H1 (cell line): ENCODE measurements around the gene ZBTB22. TPM values are rescaled to one million over a fixed set of nuclear protein-coding genes. Genes with fewer than 3 reads are reported as not detected.

Experiments
- CTCF ChIA-PET: fragments of 300-600 bp; sonication (Branson Sonifier 250); formaldehyde crosslinking; loops from one replicate; lab custom pipeline; 2021; ENCODE audit not compliant: partially characterized antibody; lab: Charles Lee
- POLR2A ChIA-PET: fragments of 300-600 bp; sonication (Branson Sonifier 250); formaldehyde crosslinking; loops from one replicate; lab custom pipeline; 2021; ENCODE audit warnings: inconsistent platforms; ENCODE audit not compliant: partially characterized antibody; lab: Charles Lee
- DNase-seq, 2 experiments: peaks; one replicate each; pipeline versions ENCODE4 v3.0.0 to v3.0.0-alpha.2; 2010 to 2022; ENCODE audit warnings: low spot score in 2 of 2, low read depth in 1 of 2, mixed read lengths in 1 of 2
- FAIRE-seq: peaks from 2 replicates; lab custom pipeline; 2011; peaks lifted over from hg19 to GRCh38; lab: Jason Lieb, UNC
- H2AFZ ChIP-seq: 2 replicates; pipeline ENCODE4 v1.8.1; 2012; ENCODE audit warnings: low read length, inconsistent platforms
- H2AK5ac ChIP-seq: 2 replicates; pipeline ENCODE4 v1.6.1; 2013; ENCODE audit warnings: low read depth, low read length
- H2BK120ac ChIP-seq: replicated peaks from 2 replicates; pipeline ENCODE3; 2013; ENCODE audit warnings: low read depth, low read length, inconsistent platforms
- H2BK12ac ChIP-seq: 2 replicates; pipeline ENCODE4 v1.6.1; 2013; ENCODE audit warnings: low read depth, low read length
- H2BK15ac ChIP-seq: 2 replicates; pipeline ENCODE4 v1.6.1; 2013; ENCODE audit warnings: low read length
- H2BK20ac ChIP-seq: 2 replicates; pipeline ENCODE4 v1.6.1; 2013; ENCODE audit warnings: low read length
- H2BK5ac ChIP-seq: 2 replicates; pipeline ENCODE4 v1.6.1; 2013; ENCODE audit warnings: low read depth, low read length
- H3K14ac ChIP-seq: 2 replicates; pipeline ENCODE4 v1.6.1; 2013; ENCODE audit warnings: inconsistent platforms; ENCODE audit not compliant: insufficient read length
- H3K18ac ChIP-seq: 2 replicates; pipeline ENCODE4 v1.6.1; 2013; ENCODE audit warnings: low read length; ENCODE audit errors: extremely low read depth
- H3K23ac ChIP-seq: 2 replicates; pipeline ENCODE4 v1.6.1; 2013; ENCODE audit warnings: inconsistent platforms; ENCODE audit not compliant: insufficient read length
- H3K23me2 ChIP-seq: 2 replicates; pipeline ENCODE4 v1.6.1; 2013; ENCODE audit warnings: low read depth, low read length
- H3K27ac ChIP-seq: 2 replicates; pipeline ENCODE4 v1.6.1; 2011; ENCODE audit warnings: low read depth, low read length, inconsistent platforms
- H3K27me3 ChIP-seq, 4 experiments: replicated peaks in 1 of 4; 1 replicate in 1 of 4; 2 replicates in 3 of 4; pipeline versions ENCODE4 v1.6.1 to v1.8.1; 2011 to 2013; ENCODE audit warnings: low read length in 3 of 4, mild to moderate bottlenecking in 3 of 4, inconsistent platforms in 2 of 4, mixed read lengths in 2 of 4, moderate library complexity in 1 of 4; ENCODE audit not compliant: control insufficient read depth in 3 of 4, insufficient read depth in 3 of 4; ENCODE audit errors: extremely low read depth in 1 of 4
- H3K36me3 ChIP-seq, 4 experiments: 2 replicates each; pipeline versions ENCODE4 v1.6.1 to v1.8.1; 2011 to 2013; ENCODE audit warnings: mild to moderate bottlenecking in 4 of 4, low read length in 3 of 4, moderate library complexity in 2 of 4, control low read depth in 1 of 4, inconsistent platforms in 1 of 4; ENCODE audit not compliant: insufficient read depth in 4 of 4, control insufficient read depth in 2 of 4
- H3K4ac ChIP-seq: replicated peaks from 2 replicates; pipeline ENCODE3; 2013; ENCODE audit warnings: low read length, low read depth, mixed read lengths, inconsistent platforms; ENCODE audit not compliant: insufficient read length
- H3K4me1 ChIP-seq, 4 experiments: replicated peaks in 1 of 4; 1 replicate in 1 of 4; 2 replicates in 3 of 4; pipeline versions ENCODE4 v1.6.1 to v1.8.1; 2011 to 2013; ENCODE audit warnings: low read length in 3 of 4, inconsistent platforms in 2 of 4, mixed read lengths in 1 of 4; ENCODE audit not compliant: insufficient read depth in 4 of 4, control insufficient read depth in 3 of 4
- H3K4me2 ChIP-seq, 2 experiments: 2 replicates each; pipeline versions ENCODE4 v1.6.1 to v1.8.1; 2011 to 2013; ENCODE audit warnings: low read depth in 2 of 2, low read length in 2 of 2, control low read depth in 1 of 2, inconsistent platforms in 1 of 2, mild to moderate bottlenecking in 1 of 2; ENCODE audit not compliant: insufficient read depth in 1 of 2
- H3K4me3 ChIP-seq, 4 experiments: fragments of 200-600, 300-600 bp in 1 of 4; sonication (generic), shearing (Covaris generic), sonication (Bioruptor Twin) in 1 of 4; 2 replicates each; pipeline versions ENCODE4 v1.5.1 to v1.8.1; 2011 to 2016; ENCODE audit warnings: low read length in 4 of 4, low read depth in 3 of 4, control low read depth in 2 of 4, inconsistent platforms in 2 of 4, mild to moderate bottlenecking in 2 of 4, mixed read lengths in 1 of 4, moderate library complexity in 1 of 4; ENCODE audit not compliant: insufficient read depth in 2 of 4; ENCODE audit errors: extremely low read depth in 1 of 4
- H3K56ac ChIP-seq: replicated peaks from 2 replicates; pipeline ENCODE3; 2013; ENCODE audit warnings: low read depth, mild to moderate bottlenecking, mixed read lengths, low read length, inconsistent platforms; ENCODE audit not compliant: insufficient read length
- H3K79me1 ChIP-seq: 2 replicates; pipeline ENCODE4 v1.6.1; 2013; ENCODE audit warnings: low read depth, low read length, control low read depth
- H3K79me2 ChIP-seq, 2 experiments: 2 replicates each; pipeline versions ENCODE4 v1.6.1 to v1.8.1; 2012 to 2013; ENCODE audit warnings: low read length in 2 of 2, mild to moderate bottlenecking in 2 of 2, inconsistent platforms in 1 of 2; ENCODE audit not compliant: insufficient read depth in 2 of 2, control insufficient read depth in 1 of 2
- H3K9ac ChIP-seq, 4 experiments: replicated peaks in 1 of 4; 1 replicate in 1 of 4; 2 replicates in 3 of 4; pipeline versions ENCODE4 v1.6.1 to v1.8.1; 2011 to 2013; ENCODE audit warnings: low read depth in 3 of 4, low read length in 3 of 4, control low read depth in 2 of 4, mild to moderate bottlenecking in 2 of 4, moderate library complexity in 2 of 4, inconsistent platforms in 1 of 4; ENCODE audit errors: extremely low read depth in 1 of 4
- H3K9me3 ChIP-seq, 2 experiments: 2 replicates each; pipeline versions ENCODE4 v1.6.1 to v1.8.1; 2012 to 2013; ENCODE audit warnings: mild to moderate bottlenecking in 2 of 2, moderate library complexity in 2 of 2, control low read depth in 1 of 2, inconsistent platforms in 1 of 2, low read depth in 1 of 2, low read length in 1 of 2, mixed read lengths in 1 of 2; ENCODE audit not compliant: insufficient read depth in 2 of 2
- H4K20me1 ChIP-seq, 2 experiments: replicated peaks in 1 of 2; 2 replicates each; pipeline versions ENCODE3 to v1.8.1; 2011 to 2013; ENCODE audit warnings: inconsistent platforms in 2 of 2, low read length in 2 of 2, mild to moderate bottlenecking in 1 of 2; ENCODE audit not compliant: insufficient read depth in 2 of 2, control insufficient read depth in 1 of 2
- H4K5ac ChIP-seq: 2 replicates; pipeline ENCODE4 v1.6.1; 2013; ENCODE audit warnings: low read length, low read depth, mixed read lengths, inconsistent platforms; ENCODE audit not compliant: insufficient read length
- H4K8ac ChIP-seq: 2 replicates; pipeline ENCODE4 v1.8.0; 2013; ENCODE audit warnings: mild to moderate bottlenecking, moderate library complexity, low read length, inconsistent platforms; ENCODE audit not compliant: insufficient read depth; ENCODE audit errors: extremely low read depth
- H4K91ac ChIP-seq: replicated peaks from 2 replicates; pipeline ENCODE3; 2013; ENCODE audit warnings: low read length, mixed read lengths, inconsistent platforms; ENCODE audit not compliant: insufficient read length
- E2F6 ChIP-seq: IDR thresholded peaks from 2 replicates; pipeline ENCODE4 v1.6.1; 2012; ENCODE audit warnings: inconsistent platforms
- JUN ChIP-seq: IDR thresholded peaks from 2 replicates; pipeline ENCODE4 v1.6.1; 2011; ENCODE audit warnings: low read depth, mild to moderate bottlenecking, improper control_type of control experiment, low read length
- KDM4A ChIP-seq: IDR thresholded peaks from one replicate; pipeline ENCODE4 v1.7.1; 2012; ENCODE audit warnings: low read depth, mild to moderate bottlenecking, moderate library complexity, low read length, inconsistent platforms; ENCODE audit not compliant: severe bottlenecking
- KDM5A ChIP-seq: fragments of 200-600 bp; IDR thresholded peaks from 2 replicates; pipeline ENCODE4 v1.7.1; 2012; ENCODE audit warnings: mild to moderate bottlenecking, low read length, inconsistent platforms, mixed read lengths
- NRF1 ChIP-seq: IDR thresholded peaks from 2 replicates; pipeline ENCODE4 v1.6.1; 2011; ENCODE audit warnings: mild to moderate bottlenecking, low read depth, low read length, improper control_type of control experiment
- PHF8 ChIP-seq: fragments of 200-600 bp; sonication (generic); conservative IDR thresholded peaks from 2 replicates; pipeline ENCODE4 v1.7.1; 2012; ENCODE audit warnings: low read depth, mild to moderate bottlenecking, inconsistent platforms, low read length, moderate library complexity
- RFX5 ChIP-seq: IDR thresholded peaks from 2 replicates; pipeline ENCODE4 v1.6.1; 2011; ENCODE audit warnings: low read depth, low read length, improper control_type of control experiment, borderline replicate concordance
- SIX5 ChIP-seq: IDR thresholded peaks from 2 replicates; pipeline ENCODE4 v1.6.1; 2011; ENCODE audit warnings: mild to moderate bottlenecking, low read depth, low read length
- SP1 ChIP-seq: IDR thresholded peaks from 2 replicates; pipeline ENCODE4 v1.6.1; 2011; ENCODE audit warnings: low read depth, low read length
- TAF1 ChIP-seq: IDR thresholded peaks from 2 replicates; pipeline ENCODE4 v1.6.1; 2011; ENCODE audit warnings: mild to moderate bottlenecking, low read depth, low read length
- WGBS, 2 experiments: shearing (Covaris generic) in 1 of 2; methylation state at CpG; one replicate each; pipeline versions ENCODE4 v1.1.6 to v1.1.7; 2013 to 2015; ENCODE audit warnings: low lambda C conversion rate in 2 of 2, mixed read lengths in 2 of 2, inconsistent platforms in 1 of 2, low coverage in 1 of 2, missing lambda C conversion rate in 1 of 2; ENCODE audit not compliant: insufficient replicate concordance in 2 of 2, insufficient coverage in 1 of 2, insufficient read length in 1 of 2; ENCODE audit errors: extremely low coverage in 1 of 2, missing lambda C conversion rate in 1 of 2; 5-methylcytosine and 5-hydroxymethylcytosine counted together
- polyA plus RNA-seq, 7 experiments: library from polyadenylated mRNA; depleted of rRNA in 3 of 7; stranded (reverse) in 5 of 7; unstranded in 2 of 7; fragments of >200 nt in 5 of 7; fragments of 200-250 nt in 2 of 7; gene quantifications; 1 replicate in 5 of 7; 2 replicates in 1 of 7; 4 replicates in 1 of 7; pipeline versions ENCODE4 v1.2.1 to v1.2.3, GENCODE V29; 2011 to 2013; ENCODE audit warnings: missing spikeins in 2 of 7, mixed read lengths in 2 of 7
- total RNA-seq: library from RNA; stranded (reverse); fragmentation: NEBNext Ultra II Directional; extraction: Animal tissue kit (Norgen Biotek cat#: 25700); gene quantifications from 2 replicates; pipeline ENCODE4 v1.2.1, GENCODE V29; 2021

Gene ZBTB22
- total and polyA plus RNA-seq, 2 of the 8 experiments (the other 6 are each of a cell fraction or from before 2014, with no cell fraction given): 7.4 to 9.9 TPM

DNA sequence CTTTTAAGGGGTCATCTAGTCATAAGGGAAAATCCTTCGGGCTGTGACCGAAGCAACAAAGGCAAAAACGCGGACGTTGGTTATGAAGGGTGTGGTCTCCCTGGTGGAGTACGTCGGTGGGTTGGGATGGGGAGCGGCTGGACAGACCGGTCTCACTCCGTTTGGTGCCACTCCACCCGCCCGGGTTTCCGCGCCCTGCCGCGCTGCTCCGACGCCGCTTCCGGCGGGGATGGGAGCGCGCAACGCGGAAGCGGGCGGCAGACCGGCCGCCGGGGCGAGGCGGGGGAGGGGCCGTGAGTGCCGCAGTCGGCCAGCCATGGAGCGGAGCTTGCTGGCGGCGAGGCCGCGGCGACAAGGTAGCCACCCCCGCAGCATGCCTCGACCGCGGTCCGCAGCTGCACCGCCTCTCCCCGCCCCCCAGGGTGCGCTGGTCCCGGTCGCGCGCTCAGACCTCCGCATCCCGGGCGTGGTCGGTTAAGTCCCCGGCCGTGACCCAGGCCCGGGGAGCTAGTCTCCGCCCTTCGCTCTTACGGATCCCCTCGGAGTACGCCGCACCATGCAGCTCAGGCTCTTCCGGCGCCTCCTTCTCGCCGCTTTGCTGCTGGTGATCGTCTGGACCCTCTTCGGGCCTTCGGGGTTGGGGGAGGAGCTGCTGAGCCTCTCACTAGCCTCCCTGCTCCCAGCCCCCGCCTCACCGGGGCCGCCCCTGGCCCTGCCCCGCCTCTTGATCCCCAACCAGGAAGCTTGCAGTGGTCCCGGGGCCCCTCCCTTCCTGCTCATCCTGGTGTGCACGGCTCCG lies 40.5 kb downstream of the ZBTB22 start, which contains the start of gene B3GALT4:
B3GALT4 (plus strand) TSS at position 260 of the 799 bp plus-strand sequence; CDS start at position 557, 297 bp downstream.
- ChIA-PET CTCF (interaction anchor here (0.6 to 8.0 kb wide), 16 partner anchors 13 to 341 kb away, joined by 3 to 81 read pairs (median 3); partner anchors contain the start of genes PFDN6, RGL2, TAPBP and WDR46), POLR2A (interaction anchor here (0.6 to 12.0 kb wide), 39 partner anchors 8 to 417 kb away, joined by 3 to 337 read pairs (median 5); partner anchors contain the start of genes BRD2, CUTA, HSD17B8 and PFDN6)
- Histone ChIP-seq H3K23me2 (peaks cover 22% of the 10 kb centered on the region), H3K4me1 (peaks cover 3 to 35% (median 12%) of the 10 kb centered on the region in 4 experiments), H3K4me3 (peak within 1 kb of the TSS; percentile 52 to 81 (median 59)), H4K5ac (peak within 1 kb of the TSS; percentile 84), H3K23ac (no peak within 1 kb of the TSS), H3K56ac (peak within 1 kb of the TSS; percentile 33), H3K4me2 (peak within 1 kb of the TSS; percentile 86 to 96), H2BK5ac (peak within 1 kb of the TSS; percentile 86), H3K27me3 (no peaks in the 10 kb centered on the region), H2AK5ac (no peak within 1 kb of the TSS), H3K36me3 (peaks cover 19 to 48% (median 41%) of the 10 kb centered on the region in 4 experiments; a peak in 7 of 8 replicates), H4K20me1 (peaks cover 13 to 19% of the 10 kb centered on the region in 2 experiments), H4K8ac (peak within 1 kb of the TSS; percentile 79), H3K9ac (peak within 1 kb of the TSS in 3 of 4 experiments; percentile 41 to 59 (median 49); a peak in 6 of 7 replicates), H3K4ac (peak within 1 kb of the TSS; percentile 66), H2BK20ac (no peak within 1 kb of the TSS), H3K79me1 (peaks cover 6% of the 10 kb centered on the region; the same call in 1 of the 2 replicates), H3K9me3 (no peaks in the 10 kb centered on the region), H2BK15ac (no peak within 1 kb of the TSS; the same call in 1 of the 2 replicates), H4K91ac (peak within 1 kb of the TSS; percentile 58), H2BK120ac (no peak within 1 kb of the TSS), H3K27ac (peak within 1 kb of the TSS; percentile 55; the same call in 1 of the 2 replicates), H3K14ac (no peak within 1 kb of the TSS), H2AFZ (no peak within 1 kb of the TSS), H3K79me2 (peaks cover 25 to 34% of the 10 kb centered on the region in 2 experiments), H3K18ac (peak within 1 kb of the TSS; percentile 91), H2BK12ac (peak within 1 kb of the TSS; percentile 65; the same call in 1 of the 2 replicates)
- FAIRE-seq: no peak
- DNase-seq: peak; percentile 86 to 89
- WGBS, 2 experiments: 4% methylated on average over 63 of the region's 80 CpGs; no CpG with 5 or more reads in 1 of the 2 experiments
- TF ChIP-seq JUN (no peak), RFX5 (no peak), KDM4A (no peak), NRF1 (no peak), E2F6 (no peak), PHF8 (no peak; the same call in 1 of the 2 replicates), KDM5A (no peak), SIX5 (no peak), TAF1 (peak; percentile 53), SP1 (no peak)
